ENCODE measurements around the gene GRIK4. TPM values are rescaled to one million over a fixed set of nuclear protein-coding genes. Genes with fewer than 3 reads are reported as not detected.

Gene GRIK4
- total RNA-seq, 2 experiments from 2014 or later: not detected

DNA sequence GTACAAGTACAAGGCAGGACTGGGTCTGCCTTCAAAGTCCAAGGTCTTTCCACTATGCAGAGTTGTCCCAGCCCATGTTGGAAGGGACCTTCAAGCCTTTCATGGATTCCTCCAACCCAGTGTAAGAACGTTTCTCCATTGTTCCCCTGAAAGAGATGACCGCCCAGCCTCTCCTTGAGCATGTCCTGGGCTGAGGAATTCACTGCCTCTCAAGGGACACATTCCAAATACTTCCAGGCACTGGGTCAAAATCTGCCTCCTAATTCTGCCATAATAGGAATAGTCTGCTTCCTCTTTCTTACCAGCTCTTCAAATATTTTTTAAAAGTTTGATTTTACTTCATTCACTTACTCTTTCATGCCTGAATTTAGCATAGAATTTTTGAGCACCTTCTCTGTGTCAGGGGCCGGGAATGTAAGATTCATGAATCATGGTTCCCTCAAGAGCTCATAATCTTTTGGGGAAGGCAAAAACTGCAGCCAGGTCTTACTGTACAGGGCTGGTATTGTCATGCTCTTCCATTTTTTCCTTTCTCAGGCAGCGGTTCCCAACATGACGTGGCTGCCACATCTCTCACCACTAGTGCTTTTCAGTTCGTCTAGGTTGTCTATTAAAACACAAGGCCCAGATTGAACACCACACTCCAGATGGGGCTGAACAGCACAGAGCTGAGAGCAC is 369.1 kb downstream of the GRIK4 start:
- Mint-ChIP-seq H3K27ac (no peak overlapping the region), H3K4me3 (no peak overlapping the region), H3K27me3 (peaks cover 8% of the 10 kb centered on the region), H3K9me3 (peaks cover 4% of the 10 kb centered on the region), H3K4me1 (no peaks in the 10 kb centered on the region), H3K36me3 (no peaks in the 10 kb centered on the region)
- POLR2A ChIA-PET: no interaction called here
- ATAC-seq (ENCODE audit: low read depth): no peak
- no peak for DNase-seq

DNA sequence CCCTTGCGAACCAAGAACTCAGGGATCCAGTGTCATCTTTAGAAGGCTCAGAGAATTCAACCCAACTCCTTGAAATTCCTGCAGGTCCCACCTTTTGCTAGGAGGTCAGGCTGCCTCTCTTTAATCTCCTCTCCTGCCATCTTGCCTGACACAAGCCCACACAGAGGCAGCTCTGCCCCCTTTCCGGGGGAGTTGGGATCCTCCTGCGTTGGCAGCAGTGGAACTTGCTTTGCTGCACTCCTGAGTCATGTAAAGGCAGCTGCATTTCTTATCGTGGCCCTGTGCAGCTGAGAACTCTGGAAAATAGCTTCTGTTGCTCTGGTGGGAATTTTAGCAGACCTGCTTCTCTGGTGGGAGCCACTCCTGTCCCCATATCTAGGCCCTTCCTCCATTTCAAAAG is 370.0 kb downstream of the GRIK4 start:
- no peak for ATAC-seq (ENCODE audit: low read depth)
- POLR2A ChIA-PET: no interaction called here
- Mint-ChIP-seq H3K9me3 (no peaks in the 10 kb centered on the region), H3K27ac (no peak overlapping the region), H3K27me3 (peaks cover 8% of the 10 kb centered on the region), H3K4me3 (no peak overlapping the region), H3K36me3 (no peaks in the 10 kb centered on the region), H3K4me1 (no peaks in the 10 kb centered on the region)
- DNase-seq: no peak

DNA sequence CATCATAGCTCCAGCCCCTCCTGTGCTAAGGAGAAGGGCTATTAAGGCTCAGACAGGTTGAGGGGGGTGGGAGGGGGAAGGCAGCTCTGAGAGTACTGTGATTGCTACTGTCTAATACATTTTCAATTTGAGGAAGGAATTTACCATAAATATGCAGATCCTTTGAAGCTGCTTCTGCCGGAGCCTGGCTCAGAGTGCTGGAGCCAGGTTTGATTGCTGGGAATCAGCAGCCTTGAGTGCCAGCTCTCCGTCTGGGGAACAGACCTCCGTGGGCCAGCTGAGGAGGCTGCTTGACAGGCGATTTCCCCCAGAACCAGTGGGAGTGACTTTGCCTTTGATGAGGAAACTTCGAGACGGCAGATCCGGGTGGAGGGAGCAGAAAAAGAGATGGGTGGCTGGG is 370.6 kb downstream of the GRIK4 start:
- POLR2A ChIA-PET: no interaction called here
- ATAC-seq (ENCODE audit: low read depth): no peak
- Mint-ChIP-seq H3K27ac (no peak overlapping the region), H3K36me3 (no peaks in the 10 kb centered on the region), H3K4me3 (no peak overlapping the region), H3K4me1 (no peaks in the 10 kb centered on the region), H3K27me3 (peaks cover 8% of the 10 kb centered on the region), H3K9me3 (no peaks in the 10 kb centered on the region)
- DNase-seq: no peak

DNA sequence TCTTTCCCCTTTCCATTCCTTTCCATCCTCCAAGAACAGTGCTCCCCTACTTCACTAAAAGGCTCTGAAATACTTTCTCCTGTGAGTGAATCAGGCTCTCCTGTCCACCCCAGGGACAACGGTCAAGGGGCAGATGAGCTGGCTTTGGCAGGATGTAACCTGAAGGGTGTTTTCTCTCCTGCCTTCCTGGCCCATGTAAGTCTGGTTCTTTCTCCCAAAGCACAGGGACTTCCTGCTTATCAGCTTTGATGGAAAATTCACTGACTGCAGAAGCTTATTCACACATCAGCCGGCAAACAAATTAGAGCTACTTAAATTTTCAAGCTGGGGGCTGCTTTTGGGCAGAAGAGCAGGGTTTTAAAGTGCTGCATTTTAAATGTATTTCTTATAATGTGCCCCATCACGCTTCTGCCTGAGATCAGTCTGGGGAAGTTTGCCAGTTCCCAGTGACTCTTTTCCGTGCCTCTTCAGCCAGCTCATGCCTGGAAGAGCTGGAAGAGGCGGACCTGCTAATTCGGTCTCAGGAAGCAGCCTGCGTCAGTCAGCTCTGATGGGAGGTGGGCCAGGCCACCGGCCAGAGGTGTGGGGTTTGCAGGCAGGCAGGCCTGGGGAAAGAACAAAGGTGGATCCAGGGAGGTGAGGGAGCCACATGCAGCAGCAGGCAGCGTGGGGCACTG is 372.0 kb downstream of the GRIK4 start:
- DNase-seq (no peak), ATAC-seq (ENCODE audit: low read depth) (no peak)
- Mint-ChIP-seq H3K27ac (no peak overlapping the region), H3K36me3 (no peaks in the 10 kb centered on the region), H3K9me3 (no peaks in the 10 kb centered on the region), H3K27me3 (peaks cover 8% of the 10 kb centered on the region), H3K4me3 (no peak overlapping the region), H3K4me1 (no peaks in the 10 kb centered on the region)
- POLR2A ChIA-PET: no interaction called here

DNA sequence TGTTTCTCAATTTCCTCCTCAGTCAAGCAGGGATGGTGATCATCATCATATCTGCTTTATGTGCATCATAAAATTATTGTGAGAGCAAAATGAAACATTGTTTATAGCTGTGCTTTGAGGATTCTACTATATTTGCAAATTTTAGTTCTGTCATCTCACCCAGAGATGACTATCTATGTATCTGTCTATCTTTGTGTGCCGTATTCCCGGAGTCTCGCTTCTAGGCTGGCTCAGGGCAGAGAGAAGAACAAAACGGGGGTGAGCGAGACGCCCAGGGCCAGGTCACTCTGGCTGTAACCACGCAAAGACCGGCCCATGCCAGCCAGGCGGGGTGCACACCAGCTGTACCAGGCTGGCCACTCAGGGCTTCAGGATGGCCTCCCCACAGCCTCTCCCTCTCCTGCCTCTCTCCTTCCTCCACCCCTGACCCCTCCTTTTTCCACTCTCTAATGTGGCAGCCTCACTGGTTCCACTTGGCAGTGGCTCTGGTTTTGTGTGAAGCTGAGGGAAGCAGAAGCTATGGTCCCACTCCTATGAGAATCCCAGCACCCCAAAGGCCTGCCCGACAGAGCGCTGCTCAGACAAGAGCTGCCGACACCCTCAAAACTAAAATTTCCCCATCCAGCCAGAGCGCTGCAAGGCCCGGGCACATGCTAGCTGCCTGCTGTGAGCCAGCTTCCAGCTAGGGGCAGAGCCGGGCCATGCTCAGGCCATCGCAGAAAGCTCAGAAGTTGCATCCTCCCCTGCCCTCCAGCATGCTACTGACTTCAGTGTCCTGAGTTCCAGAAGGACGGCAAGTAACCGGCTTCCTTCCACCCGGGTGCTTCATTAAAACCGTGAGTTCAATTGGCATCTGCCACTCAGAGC is 372.8 kb downstream of the GRIK4 start:
- Mint-ChIP-seq H3K9me3 (no peaks in the 10 kb centered on the region), H3K4me1 (no peaks in the 10 kb centered on the region), H3K36me3 (no peaks in the 10 kb centered on the region), H3K4me3 (no peak overlapping the region), H3K27me3 (peaks cover 7% of the 10 kb centered on the region), H3K27ac (no peak overlapping the region)
- DNase-seq: no peak
- ATAC-seq (ENCODE audit: low read depth): no peak
- POLR2A ChIA-PET: no interaction called here

DNA sequence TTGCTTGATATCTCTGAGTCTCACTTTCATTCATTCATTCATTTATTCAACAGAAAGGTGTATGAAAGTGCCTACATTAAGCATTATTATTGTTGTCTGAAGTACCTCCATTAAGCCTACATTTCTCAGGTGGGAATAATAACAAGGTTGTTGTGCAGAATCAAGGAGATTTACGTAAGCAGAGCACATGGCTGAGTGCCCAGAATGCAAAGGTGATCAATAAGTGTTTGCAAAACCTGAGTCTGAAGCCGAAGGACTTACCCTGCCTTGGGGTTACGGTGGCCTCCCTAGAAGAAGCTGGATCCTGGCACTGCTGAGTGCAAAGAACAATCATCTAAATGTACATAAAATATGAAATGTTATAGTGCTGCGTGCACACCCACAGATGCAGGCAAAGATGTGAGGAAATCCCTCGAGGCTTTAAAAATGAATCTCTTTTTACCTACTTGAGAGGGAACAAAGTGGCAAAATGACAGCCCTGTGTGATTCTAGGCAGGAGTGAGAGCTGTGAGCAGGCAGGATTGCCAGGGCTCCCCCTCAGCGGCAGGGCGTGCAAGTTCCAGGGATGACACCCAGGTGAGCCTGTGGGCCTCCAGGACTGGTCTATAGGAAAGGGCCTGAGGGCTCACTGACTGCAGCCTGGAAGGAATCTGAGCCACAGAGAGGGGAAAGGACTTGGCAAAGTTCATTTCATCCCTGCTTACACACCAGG is 379.2 kb downstream of the GRIK4 start:
- POLR2A ChIA-PET: no interaction called here
- H3K4me3 Mint-ChIP-seq: no peak overlapping the region
- DNase-seq: no peak
- peaks cover 6% of the 10 kb centered on the region for H3K27me3 Mint-ChIP-seq
- H3K9me3 Mint-ChIP-seq: no peaks in the 10 kb centered on the region
- no peaks in the 10 kb centered on the region for H3K36me3 Mint-ChIP-seq
- H3K27ac Mint-ChIP-seq: no peak overlapping the region
- no peaks in the 10 kb centered on the region for H3K4me1 Mint-ChIP-seq
- ATAC-seq (ENCODE audit: low read depth): no peak

DNA sequence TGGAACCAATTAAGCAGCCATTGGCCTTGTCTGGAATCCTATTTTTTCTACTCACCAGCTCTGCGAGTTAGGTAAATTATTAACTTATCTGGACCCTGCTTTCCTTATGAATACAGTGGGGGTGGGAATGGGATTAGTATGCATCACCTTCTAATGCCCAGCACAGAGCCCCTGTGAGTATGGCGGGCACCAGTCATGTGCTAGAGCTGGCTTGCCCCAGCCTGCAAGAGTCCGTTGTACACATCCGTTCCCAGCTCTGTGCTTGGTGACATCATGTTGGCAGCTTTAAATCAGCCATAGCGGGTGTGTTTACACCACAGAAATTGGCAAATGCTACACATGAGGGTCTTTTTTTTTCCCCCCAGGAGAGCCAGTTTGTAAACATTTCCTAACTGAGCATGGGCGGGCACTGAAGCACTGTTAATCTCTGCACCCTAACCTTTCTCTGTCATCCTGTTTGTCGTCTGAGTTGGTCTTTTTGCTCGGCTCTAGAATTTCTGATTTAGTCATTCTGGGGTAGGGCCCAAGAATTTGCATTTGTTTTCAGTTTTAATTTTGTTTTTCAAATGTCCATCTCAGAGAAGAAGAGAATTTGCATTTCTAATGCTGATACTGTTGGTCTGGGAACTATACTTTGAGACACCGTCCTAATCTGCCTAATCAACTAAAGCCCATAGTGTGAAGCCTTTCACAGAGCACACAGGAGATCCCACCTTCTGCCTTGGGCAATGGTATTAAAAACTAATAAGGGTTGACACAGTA is 382.1 kb downstream of the GRIK4 start:
- POLR2A ChIA-PET: no interaction called here

DNA sequence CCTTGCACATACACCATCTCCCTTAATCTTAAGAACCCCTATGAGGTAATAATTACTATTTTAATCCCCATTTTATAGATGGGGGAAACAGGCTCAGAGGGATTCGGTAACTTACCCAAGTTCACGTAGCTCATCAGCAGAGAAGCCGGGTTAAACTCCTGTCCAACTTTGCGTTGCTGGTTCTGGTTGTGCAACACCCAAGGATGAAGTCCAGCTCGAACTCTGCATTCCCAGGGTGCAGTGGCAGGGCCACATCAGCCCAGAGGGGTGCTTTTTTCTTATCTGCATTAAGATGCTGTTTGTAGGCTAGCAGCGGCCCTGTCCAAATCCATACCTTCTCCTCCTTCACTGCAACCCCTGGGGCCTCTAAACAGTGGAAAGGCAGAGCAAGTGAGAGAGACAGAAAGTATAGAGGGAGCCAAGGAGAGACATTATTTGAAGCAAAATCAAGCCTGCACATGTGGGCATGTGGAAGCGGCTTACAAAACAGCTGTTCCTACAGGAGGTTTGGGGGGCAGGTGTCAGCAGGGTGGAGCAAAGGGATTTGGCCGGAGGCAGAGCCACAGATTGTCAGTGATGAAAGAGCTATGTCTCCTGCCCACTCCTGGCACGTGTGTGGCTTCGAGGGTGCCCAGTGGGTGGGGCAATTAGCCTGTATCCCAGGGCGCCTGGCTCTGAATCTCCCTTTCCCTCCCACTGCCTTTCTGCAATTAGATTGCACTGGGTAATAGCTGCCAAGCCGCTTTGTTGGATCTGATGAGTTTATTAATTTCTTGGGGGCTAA is 382.8 kb downstream of the GRIK4 start:
- POLR2A ChIA-PET: no interaction called here
- DNase-seq (no peak), ATAC-seq (ENCODE audit: low read depth) (no peak)
- Mint-ChIP-seq H3K27me3 (peaks cover 8% of the 10 kb centered on the region), H3K36me3 (no peaks in the 10 kb centered on the region), H3K4me1 (no peaks in the 10 kb centered on the region), H3K4me3 (no peak overlapping the region), H3K27ac (no peak overlapping the region), H3K9me3 (no peaks in the 10 kb centered on the region)

More for the DNA sequence above, 382.1 kb downstream of the GRIK4 start:
- Mint-ChIP-seq H3K27ac (no peak overlapping the region), H3K36me3 (no peaks in the 10 kb centered on the region), H3K27me3 (peaks cover 8% of the 10 kb centered on the region), H3K4me1 (no peaks in the 10 kb centered on the region), H3K4me3 (no peak overlapping the region), H3K9me3 (no peaks in the 10 kb centered on the region)
- no peak for DNase-seq
- no peak for ATAC-seq (ENCODE audit: low read depth)

DNA sequence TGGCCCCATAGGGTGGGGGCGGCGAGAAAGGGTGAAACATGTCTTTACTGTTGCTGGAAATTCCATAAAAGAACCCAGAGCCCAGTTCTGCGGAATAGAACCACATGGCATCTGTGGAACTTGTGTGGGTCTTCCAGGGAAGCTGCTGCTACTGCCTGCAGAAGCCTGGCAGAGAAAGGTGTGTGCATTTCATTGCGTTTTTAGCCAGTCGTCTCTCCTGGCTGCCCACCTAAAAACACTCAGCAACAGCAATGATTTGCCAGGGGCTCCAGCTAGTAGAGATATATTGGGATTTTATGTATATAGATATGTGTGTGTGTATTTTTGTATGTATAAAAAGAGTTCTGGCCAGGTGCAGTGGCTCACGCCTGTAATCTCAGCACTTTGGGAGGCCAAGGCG is 385.1 kb downstream of the GRIK4 start:
- DNase-seq: no peak
- no peak for ATAC-seq (ENCODE audit: low read depth)
- POLR2A ChIA-PET: no interaction called here
- H3K9me3 Mint-ChIP-seq: no peaks in the 10 kb centered on the region
- H3K4me3 Mint-ChIP-seq: no peak overlapping the region
- no peak overlapping the region for H3K27ac Mint-ChIP-seq
- no peaks in the 10 kb centered on the region for H3K36me3 Mint-ChIP-seq
- H3K4me1 Mint-ChIP-seq: no peaks in the 10 kb centered on the region
- H3K27me3 Mint-ChIP-seq: peaks cover 14% of the 10 kb centered on the region

DNA sequence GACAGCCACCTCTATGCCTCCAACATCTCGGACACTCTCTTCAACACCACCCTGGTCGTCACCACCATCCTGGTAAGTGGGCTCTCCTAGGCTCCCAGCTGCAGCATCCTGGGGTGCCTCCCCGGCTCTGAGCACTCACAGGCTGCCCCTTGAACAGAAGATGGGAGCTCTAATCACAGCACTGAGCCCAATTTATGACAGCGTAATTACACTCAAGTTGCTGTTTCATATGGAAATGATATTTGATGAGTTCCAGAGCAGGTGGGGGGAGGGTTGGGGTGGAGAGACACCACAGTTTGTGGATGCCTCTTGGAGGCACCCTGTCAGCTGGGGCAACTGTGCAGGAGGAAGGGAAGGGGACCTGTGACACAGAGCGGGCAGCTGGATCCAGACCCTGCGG is 387.0 kb downstream of the GRIK4 start:
- DNase-seq (no peak), ATAC-seq (ENCODE audit: low read depth) (no peak)
- Mint-ChIP-seq H3K27me3 (peaks cover 14% of the 10 kb centered on the region), H3K4me3 (no peak overlapping the region), H3K27ac (no peak overlapping the region), H3K4me1 (no peaks in the 10 kb centered on the region), H3K9me3 (no peaks in the 10 kb centered on the region), H3K36me3 (no peaks in the 10 kb centered on the region)
- POLR2A ChIA-PET: no interaction called here

DNA sequence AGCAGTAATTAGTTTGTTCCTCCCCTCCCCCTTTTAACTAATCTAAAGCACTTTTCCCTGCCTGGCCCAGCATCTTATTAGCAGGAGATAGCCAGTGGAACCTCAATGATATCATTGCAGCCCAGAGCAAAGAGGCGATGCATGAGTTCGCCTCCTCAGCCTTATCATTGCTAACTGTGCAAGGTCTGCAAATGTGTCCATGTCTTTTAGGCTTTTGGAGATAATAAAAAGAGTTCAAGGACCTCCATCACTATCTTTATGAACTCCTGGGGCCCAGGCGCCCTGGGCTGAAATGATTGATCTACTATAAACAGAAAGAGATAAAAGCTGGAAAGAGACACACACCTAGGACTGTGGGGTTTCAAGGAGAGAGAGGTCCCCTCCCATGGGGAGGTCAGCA is 388.2 kb downstream of the GRIK4 start:
- Mint-ChIP-seq H3K4me1 (no peaks in the 10 kb centered on the region), H3K27ac (no peak overlapping the region), H3K9me3 (no peaks in the 10 kb centered on the region), H3K27me3 (peaks cover 9% of the 10 kb centered on the region), H3K4me3 (no peak overlapping the region), H3K36me3 (no peaks in the 10 kb centered on the region)
- POLR2A ChIA-PET: no interaction called here
- no peak for DNase-seq
- ATAC-seq (ENCODE audit: low read depth): no peak

DNA sequence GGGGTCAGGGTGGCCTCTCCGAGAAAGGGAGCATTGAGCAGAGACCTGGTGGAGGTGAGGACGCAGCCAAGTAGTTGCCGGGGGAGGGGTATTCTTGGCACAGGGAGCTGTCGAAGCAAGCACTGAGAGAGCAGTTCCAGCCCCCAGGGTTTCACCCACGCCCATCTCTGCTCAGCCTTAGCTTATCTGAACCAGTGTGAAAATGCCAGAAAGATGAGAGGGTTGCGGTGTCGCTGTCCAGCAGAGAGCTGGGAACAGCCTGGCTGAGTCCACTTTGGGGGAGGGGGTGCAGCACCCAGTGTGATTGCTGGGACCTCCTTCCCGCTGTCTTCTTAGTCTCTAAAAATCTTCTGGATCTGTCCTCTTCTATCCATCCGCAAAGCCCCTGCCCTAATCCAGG is 389.1 kb downstream of the GRIK4 start:
- POLR2A ChIA-PET: no interaction called here
- Mint-ChIP-seq H3K4me3 (no peak overlapping the region), H3K4me1 (no peaks in the 10 kb centered on the region), H3K36me3 (no peaks in the 10 kb centered on the region), H3K27me3 (peaks cover 10% of the 10 kb centered on the region), H3K27ac (no peak overlapping the region), H3K9me3 (no peaks in the 10 kb centered on the region)
- DNase-seq: no peak
- no peak for ATAC-seq (ENCODE audit: low read depth)

All from activated naive CD8-positive, alpha-beta T cell treated with anti-CD3 and anti-CD28 coated beads, Interleukin-2, amount 10 ng/mL, durations not matched to agents 7 days and 5 days (primary cell).